Measurements from ENCODE around the gene ANKRD36C.
"Not testable (repeated sequence)": the region's sequence is repeated elsewhere in the genome, so short reads cannot be mapped to it uniquely, and the experiment has no call there.

ANKRD36C gene

GRCh38 chr2:95796249-95797099, 195.2 kb downstream of the ANKRD36C start:
- DNase-seq, result not testable (repeated sequence)

- DNase-seq, result not testable (repeated sequence)
These were observed 197.7 kb downstream of the ANKRD36C start for GRCh38 chr2:95793970-95794369.

DNA sequence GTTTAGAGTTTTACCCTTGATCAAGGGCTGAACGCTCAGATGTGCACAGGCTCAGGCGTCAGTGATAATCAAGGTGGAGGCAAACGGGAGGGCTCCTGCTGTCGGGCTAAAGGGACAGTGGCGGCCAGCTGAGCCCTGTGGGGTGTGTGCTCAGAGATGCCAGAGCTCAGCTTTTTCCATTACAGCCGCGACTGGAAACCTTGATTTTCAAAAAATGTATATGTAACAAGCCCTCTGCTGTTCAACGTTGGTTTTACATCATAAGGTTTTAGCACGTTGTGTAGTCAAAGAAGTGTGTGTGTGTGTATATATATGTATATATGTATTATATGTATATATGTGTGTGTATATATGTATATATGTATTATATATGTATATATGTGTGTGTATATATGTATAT, 201.4 kb downstream of the ANKRD36C start:
- DNase-seq, result not testable (repeated sequence)

- not testable (repeated sequence) for DNase-seq
These were observed 202.2 kb downstream of the ANKRD36C start for GRCh38 chr2:95789385-95789784.

- not testable (repeated sequence) for DNase-seq
These were observed 203.0 kb downstream of the ANKRD36C start for GRCh38 chr2:95788642-95789041.

Measured in NCI-H2029 (cell line).